OCI-M1 (cell line): Measurements from ENCODE around the gene SMC5.
"Not testable (repeated sequence)": the region's sequence is repeated elsewhere in the genome, so short reads cannot be mapped to it uniquely, and the experiment has no call there.

ENCODE experiments used
- DNase-seq: peaks from one replicate; lab custom pipeline; 2025; lab: John Stamatoyannopoulos, UW

SMC5 gene

DNA sequence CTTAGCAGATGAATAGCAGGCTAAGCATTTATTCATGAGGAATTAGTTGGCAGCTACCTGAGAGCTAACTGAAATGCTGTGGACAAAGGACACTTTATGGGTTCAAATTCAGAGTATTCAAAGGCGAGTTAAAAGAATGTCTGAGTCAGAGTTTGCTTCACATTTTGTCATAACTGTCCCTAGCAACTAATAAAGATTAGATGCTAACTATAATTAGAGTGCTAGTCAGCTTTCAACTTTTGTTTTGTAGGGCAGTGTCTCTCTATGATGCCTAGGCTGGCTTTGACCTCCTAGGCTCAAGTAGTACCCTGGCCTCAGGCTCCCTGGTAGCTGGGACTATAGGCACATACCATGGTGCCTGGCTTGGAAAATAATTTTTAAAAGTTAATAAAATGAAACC lies 4.6 kb downstream of the SMC5 start:
- no peak for DNase-seq

- no peak for DNase-seq
Observed at GRCh38 chr9:70278305-70278704, 19.5 kb downstream of the SMC5 start.

DNA sequence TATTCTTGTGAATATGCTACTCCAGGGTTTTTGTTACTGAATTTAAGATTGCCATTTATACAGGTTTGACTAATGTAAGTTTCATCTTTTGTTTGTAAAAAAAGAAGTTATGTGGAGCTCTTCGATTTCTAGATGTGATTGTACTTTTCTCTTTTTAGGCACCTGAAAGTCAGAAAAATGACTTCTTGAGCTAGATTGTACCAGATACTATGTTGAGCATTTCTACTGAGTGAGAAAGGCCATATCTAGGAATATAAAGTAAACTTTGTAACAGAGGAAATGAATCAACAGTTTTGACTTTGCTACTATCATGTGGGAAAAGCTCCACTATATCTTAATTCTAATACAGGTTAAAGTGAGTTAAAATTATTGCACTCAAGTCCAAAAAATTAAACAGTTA lies 25.1 kb downstream of the SMC5 start:
- no peak for DNase-seq

DNA sequence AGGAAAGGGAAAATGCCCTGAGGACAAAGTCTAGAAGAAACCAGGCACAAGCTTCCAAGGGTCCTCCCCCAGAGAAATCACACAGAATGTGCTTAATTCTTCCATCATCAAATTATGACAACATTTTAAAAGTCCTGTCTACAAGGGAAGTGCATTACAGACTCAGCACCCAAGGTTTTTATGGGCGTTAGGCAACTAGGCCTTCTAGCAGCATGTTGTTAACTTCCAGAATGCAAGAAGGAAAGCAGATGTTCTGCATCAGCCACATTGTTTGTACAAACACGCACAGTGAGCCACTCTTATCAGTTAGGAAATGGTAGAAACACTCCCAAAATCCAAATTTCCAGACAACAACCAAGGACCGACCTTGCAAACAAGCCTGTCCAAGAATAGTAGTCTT lies 26.5 kb downstream of the SMC5 start:
- no peak for DNase-seq

DNA sequence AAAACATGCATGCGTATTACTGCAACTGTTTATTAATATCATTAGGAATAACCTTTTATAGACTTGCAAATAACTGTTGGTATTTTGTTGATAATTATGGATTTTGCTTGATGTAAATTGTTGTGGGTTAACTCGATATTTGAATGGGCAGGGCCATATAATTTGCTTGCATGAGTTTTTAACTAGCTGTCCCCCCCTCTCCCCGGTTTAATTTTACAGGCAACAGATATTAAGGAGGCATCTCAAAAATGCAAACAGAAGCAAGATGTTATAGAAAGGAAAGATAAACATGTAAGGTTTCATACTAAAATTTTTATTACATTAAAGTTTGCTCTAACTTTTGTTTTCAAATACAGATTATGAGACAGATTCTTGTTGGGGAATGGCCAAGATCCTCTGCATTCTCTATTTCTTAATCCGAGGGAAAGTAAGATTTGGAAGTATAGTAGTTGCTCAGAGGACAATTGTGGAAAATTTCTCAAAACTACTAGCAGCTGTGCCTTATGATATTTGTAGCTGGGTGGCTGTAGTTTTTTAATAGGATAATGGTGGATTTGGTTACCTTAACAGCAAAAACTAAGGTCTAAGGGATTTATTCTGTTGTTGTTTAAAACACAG lies 27.3 kb downstream of the SMC5 start:
- DNase-seq: no peak

GRCh38 chr9:70290626-70291025 lies 31.8 kb downstream of the SMC5 start:
- DNase-seq: no peak

- no peak for DNase-seq
Observed at GRCh38 chr9:70291446-70291845, 32.7 kb downstream of the SMC5 start.

GRCh38 chr9:70292253-70292652 lies 33.5 kb downstream of the SMC5 start:
- no peak for DNase-seq

- no peak for DNase-seq
Observed at GRCh38 chr9:70293214-70293613, 34.4 kb downstream of the SMC5 start.

DNA sequence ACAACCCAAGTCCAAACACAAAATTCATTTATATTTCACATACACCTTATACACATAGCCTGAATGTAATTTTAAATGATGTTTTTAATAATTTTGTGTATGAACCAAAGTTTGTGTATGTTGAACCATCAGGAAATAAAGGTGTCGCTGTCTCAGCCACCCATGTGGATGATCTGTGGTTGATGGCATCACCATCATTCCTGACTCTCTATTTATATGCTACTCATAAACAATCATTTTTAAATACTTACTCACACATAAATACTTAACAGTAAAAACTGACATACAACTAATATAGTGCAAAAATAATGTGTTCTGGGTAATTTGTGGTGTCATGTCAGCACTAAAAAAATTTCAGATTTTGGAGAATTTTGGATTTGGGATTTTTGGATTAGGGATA lies 38.4 kb downstream of the SMC5 start:
- no peak for DNase-seq

DNA sequence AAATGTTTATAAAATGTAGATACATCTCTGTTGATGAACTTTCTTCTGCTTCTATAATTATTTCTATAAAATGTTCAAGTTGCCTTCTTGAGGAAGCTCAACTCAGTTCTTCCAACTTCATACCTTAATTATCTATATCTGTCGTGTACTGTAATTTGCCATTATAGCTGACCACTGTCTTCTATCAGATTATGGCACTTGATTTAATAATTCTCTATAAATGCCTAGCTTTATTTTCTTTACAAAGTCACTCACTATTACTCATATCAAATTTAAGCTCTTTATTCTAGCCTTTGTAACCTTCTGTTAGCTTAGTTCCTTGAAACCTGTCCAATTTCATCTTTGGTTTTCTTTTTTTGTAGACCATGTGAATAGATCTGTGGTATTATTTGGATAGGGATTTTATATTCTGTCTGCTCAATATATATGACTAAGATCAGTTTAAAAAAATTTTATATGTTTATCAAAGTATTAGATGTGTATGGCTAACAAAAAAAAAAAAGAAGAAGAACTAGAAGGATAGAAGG lies 39.5 kb downstream of the SMC5 start:
- DNase-seq: no peak

GRCh38 chr9:70303268-70303667 lies 44.5 kb downstream of the SMC5 start:
- DNase-seq: no peak

DNA sequence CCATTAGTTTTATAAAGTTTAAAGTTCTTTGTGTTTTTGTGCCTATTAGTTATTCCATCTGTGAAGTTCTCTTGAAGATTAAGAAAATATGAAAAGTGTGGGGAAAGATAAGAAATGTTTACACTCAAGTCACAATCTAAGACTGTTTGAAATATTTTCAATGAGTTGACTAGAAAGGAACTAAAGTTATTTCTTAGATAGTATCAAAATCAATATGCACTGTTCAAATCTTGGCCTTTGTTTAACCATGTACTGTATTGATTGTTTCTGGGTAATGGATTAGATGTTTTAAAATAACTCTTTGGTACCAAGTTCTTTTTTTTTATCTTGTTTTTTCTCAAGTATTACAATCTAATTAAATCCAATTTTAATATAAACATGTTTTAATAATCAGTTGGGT lies 46.0 kb downstream of the SMC5 start:
- DNase-seq: no peak

GRCh38 chr9:70315389-70315788 lies 56.6 kb downstream of the SMC5 start:
- DNase-seq: no peak

DNA sequence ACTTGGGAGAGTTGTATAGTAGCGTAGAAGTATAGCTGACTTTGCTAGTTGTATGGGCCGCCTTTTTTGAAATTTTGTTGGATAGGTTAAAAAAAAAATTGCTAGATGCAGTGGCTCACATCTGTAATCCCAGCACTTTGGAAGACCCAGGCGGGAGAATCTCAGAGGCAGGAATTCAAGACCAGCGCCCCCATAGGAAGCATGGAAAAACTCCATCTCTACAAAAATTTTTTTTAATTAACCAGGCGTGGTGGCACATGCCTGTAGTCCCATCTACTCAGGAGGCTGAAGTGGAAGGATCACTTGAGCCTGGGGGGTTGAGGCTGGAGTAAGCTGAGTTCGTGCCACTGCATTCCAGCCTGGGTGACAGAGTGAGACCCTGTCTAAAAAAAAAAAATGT lies 59.2 kb downstream of the SMC5 start:
- DNase-seq: no peak

- no peak for DNase-seq
Observed at GRCh38 chr9:70322096-70322495, 63.3 kb downstream of the SMC5 start.

- no peak for DNase-seq
Observed at GRCh38 chr9:70324963-70325362, 66.2 kb downstream of the SMC5 start.

DNA sequence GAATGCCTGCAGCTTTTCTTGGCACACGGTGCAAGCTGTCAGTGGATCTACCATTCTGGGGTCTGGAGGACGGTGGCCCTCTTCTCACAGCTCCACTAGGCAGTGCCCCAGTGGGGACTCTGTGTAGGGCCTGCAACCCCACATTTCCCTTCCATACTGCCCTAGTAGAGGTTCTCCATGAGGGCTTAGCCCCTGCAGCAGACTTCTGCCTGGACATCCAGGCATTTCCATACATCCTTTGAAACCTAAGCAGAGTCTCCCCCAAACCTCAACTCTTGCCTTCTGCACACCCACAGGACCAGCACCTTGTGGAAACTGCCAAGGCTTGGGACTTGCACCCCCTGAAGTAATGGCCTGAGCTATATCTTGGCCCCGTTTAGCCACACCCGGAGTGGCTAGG lies 69.8 kb downstream of the SMC5 start:
- DNase-seq: not testable (repeated sequence)

GRCh38 chr9:70340572-70340971 lies 81.8 kb downstream of the SMC5 start:
- DNase-seq: peak; percentile 66

GRCh38 chr9:70347046-70347445 lies 88.3 kb downstream of the SMC5 start:
- DNase-seq: no peak

GRCh38 chr9:70352356-70352755 lies 93.6 kb downstream of the SMC5 start:
- no peak for DNase-seq

- peak; percentile 40 for DNase-seq
Observed at GRCh38 chr9:70352802-70353201, 94.0 kb downstream of the SMC5 start.

GRCh38 chr9:70355801-70356200 lies 97.0 kb downstream of the SMC5 start:
- no peak for DNase-seq

GRCh38 chr9:70362952-70363351 lies 104.2 kb downstream of the SMC5 start:
- DNase-seq: no peak
